ENCODE results near the gene CUEDC2.

The CUEDC2 gene

DNA sequence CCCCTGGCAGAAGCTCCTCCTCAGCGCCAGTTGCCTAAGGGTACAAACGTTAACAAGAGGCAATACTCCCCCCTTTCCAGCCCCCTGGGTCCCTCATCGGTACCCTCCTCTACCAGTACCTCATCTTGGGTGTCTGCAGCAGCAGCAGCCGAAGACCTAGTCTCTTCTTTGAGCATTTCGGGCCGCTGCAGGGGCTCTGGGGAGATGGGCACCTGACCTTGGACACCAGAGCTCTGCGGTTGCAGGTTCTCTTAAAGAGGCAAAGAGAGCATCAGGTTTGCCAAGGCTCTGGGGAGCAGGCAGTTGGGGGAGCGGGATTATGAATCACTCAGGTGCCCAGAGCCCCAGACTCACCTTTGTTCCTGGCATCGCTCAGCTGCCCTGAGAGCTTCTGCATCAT lies 8.2 kb downstream of the CUEDC2 start:
- DNase-seq = no peak

DNA sequence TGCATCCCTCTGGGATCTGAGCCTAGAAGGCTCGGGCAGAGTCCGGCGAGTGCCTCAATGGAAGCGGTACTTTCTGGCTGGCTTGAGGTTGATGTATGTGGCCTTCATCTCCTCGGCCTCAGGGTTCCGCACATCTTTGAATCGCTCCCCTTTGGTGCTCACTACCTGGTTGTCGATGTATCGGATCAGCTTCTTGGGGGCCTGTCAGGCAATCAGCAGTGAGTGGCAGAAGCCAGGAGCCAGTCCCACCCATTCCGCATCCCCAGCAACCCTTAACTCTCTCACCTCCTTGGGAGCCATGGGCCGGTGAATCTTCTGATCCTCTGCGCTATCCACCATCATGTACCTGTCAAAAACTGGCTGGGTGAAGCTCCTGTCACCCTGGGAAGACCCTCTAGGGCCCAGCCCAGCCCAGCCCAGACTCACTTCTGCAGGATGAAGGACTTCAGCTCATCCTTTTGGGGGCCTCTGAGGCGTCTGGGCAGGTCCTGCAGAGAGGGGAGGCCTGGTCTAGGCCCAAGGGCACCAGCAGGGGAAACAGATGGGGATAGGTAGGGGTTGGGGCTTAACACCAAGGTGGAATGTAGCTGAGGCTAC lies 8.9 kb downstream of the CUEDC2 start:
- DNase-seq = no peak

DNA sequence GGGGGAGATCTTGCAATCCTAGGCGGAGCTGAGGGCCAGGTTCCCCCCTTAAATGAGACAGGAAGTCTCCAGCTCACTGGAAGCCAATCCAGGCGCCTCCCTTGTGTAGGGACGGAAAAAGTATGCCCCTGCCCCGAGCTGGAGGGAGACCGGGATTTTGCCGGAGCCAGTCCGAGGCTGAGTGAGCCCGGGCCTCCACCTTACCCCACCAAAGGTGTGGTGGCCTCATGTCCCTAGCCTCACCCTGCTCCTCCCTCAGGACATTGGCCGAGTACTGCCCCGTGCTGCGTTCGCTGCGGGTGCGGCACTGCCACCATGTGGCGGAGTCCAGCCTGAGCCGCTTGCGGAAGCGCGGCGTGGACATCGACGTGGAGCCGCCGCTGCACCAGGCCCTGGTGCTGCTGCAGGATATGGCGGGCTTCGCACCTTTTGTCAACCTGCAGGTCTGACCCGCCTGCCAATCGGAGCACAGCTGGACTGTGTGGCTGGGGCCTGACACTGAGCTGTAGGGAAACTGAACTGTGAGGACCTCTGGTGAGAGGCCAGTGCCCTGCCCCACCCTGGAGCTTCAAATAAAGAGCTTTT lies 9.7 kb downstream of the CUEDC2 start:
- peak in 1 of 4 experiments; percentile 40 for DNase-seq

DNA sequence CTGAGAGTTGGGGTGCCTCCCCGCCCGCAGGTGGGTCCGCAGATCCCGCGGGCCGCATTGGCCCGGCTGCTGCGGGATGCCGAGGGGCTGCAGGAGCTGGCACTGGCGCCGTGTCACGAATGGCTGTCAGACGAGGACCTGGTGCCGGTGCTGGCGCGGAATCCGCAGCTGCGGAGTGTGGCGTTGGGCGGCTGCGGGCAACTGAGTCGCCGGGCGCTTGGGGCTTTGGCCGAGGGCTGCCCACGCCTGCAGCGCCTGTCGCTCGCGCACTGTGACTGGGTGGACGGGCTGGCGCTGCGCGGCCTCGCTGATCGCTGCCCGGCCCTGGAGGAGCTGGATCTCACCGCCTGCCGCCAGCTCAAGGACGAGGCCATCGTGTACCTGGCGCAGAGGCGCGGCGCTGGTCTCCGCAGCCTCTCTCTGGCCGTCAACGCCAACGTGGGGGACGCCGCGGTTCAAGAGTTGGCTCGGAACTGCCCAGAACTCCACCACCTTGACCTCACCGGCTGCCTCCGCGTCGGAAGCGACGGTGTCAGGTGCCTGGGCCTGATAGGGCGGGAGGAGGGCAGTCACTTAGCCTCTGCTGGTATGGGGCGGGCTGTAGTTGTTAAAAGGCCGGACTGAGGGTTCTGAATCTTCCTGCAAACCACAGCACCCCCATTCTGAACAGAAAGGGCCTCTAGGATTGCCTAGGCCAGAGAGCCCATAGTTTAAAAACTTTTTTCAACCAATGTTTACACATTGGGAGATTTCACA lies 10.4 kb downstream of the CUEDC2 start:
- DNase-seq = peak in 1 of 4 experiments; percentile 50

DNA sequence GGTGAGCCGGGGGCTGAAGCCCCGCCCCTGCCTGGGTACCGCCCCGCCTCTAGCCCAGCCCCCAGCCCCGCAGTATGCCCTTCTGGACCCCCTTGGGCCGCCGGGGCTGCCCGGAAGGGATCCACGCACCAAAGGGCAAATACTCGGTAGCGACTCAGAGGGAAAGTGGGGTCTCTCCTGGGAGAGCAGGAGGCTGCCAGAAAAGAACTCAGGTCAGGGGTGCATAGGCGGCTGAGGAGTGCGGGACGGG lies 10.9 kb downstream of the CUEDC2 start:
- no peak for DNase-seq

GRCh38 chr10:102420714-102421506 lies 11.5 kb downstream of the CUEDC2 start, which contains the start of gene FBXL15:
Gene FBXL15 (plus strand): TSS chr10:102420836. CDS start chr10:102421130, 294 bp downstream.
- DNase-seq = peak; percentile 89 to 93 (median 90)

- DNase-seq = no peak
These were observed 12.1 kb downstream of the CUEDC2 start for GRCh38 chr10:102420181-102420713.

DNA sequence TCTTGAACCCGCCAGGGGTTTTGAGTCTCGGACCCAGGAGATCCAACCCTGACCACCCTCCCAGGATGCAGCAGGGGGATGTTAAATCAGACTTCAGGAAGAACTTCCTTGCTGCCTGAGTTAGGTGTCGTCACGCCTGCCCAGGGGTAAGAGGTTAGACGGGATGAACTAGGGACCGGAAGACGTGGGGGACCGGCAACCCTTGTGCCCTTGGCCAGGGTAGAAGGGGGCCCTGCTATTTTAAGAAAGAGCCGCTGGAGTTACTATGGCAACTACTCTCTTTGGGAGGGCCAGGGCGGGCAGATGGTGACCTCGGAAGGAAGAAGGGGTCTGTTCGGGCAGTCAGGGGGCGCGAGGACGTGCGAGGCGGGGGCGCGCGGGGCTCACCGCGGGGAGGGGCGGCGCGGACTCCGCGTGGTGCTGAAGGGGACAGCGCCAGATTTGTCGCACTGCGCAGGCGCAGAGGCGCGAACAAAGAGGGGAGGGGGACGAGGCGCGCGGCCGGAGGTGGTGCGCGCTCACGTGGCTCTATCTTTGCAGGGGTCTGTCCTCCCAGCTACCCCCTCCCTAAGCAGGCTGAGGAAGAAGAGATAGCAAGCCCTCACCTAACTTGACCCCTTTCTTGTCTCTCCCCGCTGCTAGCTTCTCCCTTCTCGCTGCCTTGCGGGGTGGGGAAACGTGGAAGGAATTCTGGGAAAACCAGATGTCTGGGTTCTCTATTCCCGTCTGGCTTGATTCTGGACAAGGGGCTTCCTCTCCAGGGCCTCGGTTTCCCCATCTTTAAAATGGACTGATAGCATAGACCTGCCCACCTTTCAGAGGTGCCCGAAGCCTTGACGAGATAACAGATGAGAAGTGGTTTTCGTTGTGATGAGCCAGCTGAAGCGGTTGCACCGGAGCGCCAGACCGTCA lies 12.8 kb downstream of the CUEDC2 start:
- peak; percentile 37 to 66 (median 53) for DNase-seq

- DNase-seq = no peak
These were observed 13.6 kb downstream of the CUEDC2 start, which contains the start of gene PSD for GRCh38 chr10:102418622-102419268. Gene PSD (minus strand): TSS chr10:102418785. CDS start chr10:102417038, 1,747 bp downstream.

DNA sequence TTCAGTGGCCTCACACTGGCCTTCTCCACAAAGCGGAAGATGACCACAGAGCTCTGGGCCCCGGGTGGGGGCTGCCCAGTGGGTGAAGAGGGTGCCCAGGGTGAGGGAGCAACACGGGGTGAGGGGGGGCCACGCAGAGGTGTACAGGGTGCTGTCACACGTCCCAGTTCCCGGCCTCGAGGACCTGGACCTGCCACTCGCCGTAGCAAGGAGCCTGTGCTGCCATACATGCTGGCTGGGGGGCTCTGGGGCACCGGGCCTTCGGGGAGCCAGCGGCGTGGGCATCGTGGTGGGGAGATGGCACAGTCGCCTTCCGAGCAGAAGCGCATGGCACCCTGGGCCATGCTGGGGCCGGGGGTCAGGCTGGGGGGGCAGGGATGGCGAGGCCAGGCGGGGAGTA lies 15.7 kb downstream of the CUEDC2 start:
- DNase-seq = no peak

GRCh38 chr10:102416283-102416682 lies 16.1 kb downstream of the CUEDC2 start:
- DNase-seq = no peak

GRCh38 chr10:102414749-102415148 lies 17.6 kb downstream of the CUEDC2 start:
- no peak for DNase-seq

DNA sequence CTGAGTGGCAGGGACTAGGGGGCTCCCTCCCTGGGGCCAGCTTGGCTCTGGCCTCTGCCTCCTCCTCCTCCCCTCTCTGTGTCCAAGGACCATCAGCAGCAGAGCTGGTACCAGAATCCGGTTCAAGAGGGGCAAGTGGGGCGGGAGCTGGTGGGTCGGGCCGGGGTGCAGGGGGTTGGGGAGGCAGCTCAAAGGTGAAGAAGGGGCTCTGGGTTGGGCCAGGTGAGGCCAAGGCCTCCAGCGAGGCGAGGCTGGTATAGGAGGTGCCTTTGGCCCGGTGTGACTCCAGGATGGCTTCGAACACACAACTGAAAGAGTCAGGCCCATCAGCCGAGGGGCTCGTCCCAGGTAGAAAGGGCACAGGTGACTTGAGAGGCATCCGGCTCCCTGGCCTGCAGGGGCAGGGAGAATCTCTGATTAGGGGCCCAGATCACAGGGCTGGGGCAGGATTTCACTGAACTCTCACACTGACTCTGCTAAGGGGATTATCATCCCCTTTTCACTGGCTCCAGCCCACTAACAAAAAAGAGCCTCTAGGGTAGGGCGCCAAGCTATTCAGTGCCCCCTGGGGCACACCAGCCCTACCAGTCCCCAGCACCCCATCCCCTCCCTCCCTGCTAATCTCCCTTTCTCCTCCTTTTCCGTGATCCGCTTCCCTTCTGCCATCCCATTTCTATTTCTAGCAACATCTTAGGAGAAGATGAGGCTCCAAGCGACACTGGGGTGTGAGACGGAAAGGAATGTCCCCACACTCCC lies 18.4 kb downstream of the CUEDC2 start:
- DNase-seq = no peak

GRCh38 chr10:102413053-102413705 lies 19.2 kb downstream of the CUEDC2 start:
- DNase-seq = no peak

DNA sequence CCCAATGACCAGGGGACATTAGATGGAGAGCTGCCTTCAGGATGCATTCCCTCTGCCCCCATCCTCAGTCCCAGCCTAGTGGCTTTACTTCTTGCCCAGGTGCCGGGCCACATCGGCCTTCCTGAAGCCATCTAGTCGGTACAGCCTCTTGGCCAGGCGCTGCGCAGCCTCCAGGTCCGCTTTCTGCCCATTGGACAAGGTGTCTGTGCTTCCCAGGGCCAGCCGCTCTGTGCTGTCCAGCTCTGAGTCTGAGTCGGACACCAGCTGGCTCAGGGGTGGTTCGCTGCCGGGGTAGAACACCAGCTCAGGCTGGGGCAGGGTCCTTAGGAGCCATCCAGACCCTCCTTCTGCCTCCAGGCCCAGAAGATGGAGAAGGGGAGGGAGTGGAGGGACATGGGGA lies 20.1 kb downstream of the CUEDC2 start:
- no peak for DNase-seq

GRCh38 chr10:102411341-102412255 lies 20.8 kb downstream of the CUEDC2 start:
- no peak for DNase-seq

- DNase-seq = peak in 1 of 4 experiments; percentile 64
These were observed 21.8 kb downstream of the CUEDC2 start for GRCh38 chr10:102410429-102411073.

DNA sequence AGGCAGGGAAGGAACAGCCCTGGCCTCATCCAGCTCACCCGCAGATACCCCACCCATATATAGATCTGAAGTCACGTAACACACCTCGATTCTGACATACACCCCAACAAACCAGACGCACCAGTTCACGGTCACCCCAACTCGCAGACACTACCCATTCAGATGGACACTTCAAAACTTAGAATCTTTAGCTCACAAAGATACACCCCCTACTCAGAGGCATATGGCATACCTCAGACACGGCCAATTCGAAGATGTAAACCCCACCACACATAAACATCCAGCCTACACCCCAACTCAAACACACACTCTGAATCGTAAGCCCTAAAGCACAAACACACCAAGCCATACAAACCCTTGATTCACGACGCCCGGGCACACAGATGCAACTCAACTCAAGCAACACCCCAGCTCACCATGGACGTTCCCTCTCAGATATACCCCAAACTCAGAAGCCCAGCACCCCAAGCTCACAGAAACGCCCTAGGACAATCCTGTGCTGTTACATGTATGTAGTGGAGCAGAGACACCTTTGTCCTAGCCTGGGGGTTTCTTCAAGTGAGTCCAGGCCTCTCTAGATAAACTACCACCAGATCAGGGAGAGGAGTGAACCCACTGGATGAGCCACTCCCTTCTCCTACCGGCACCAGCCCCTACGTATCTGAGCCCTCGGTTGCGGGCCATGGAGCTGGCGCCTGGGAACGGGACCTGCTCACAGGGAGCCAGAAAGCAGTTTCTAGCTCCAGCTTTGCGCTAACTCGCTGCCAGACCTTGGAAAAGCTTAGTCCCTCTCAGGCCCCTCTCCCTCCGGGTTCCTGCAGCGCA lies 22.6 kb downstream of the CUEDC2 start:
- no peak for DNase-seq
